Fibroblast of lung (primary cell): ENCODE results near the gene HERC3. TPM values are rescaled to one million over a fixed set of nuclear protein-coding genes. Genes with fewer than 3 reads are reported as not detected.

Experiments used
- DNase-seq, 2 donors: peaks; one replicate each; pipeline versions ENCODE4 v3.0.0 to v3.0.0-alpha.2; 2010; ENCODE audit warnings: low read depth in 2 of 2
- H2AFZ ChIP-seq: 2 replicates; pipeline ENCODE4 v1.5.1; 2012; ENCODE audit warnings: low read length, control low read depth, inconsistent platforms
- H3K27ac ChIP-seq: 2 replicates; pipeline ENCODE4 v1.5.1; 2011; ENCODE audit warnings: low read length, control low read depth; ENCODE audit not compliant: insufficient read depth
- H3K27me3 ChIP-seq: 2 replicates; pipeline ENCODE4 v1.5.1; 2011; ENCODE audit warnings: mild to moderate bottlenecking, low read length; ENCODE audit not compliant: control insufficient read depth, insufficient read depth
- H3K36me3 ChIP-seq: 2 replicates; pipeline ENCODE4 v1.5.1; 2011; ENCODE audit warnings: low read length; ENCODE audit not compliant: control insufficient read depth, insufficient read depth
- H3K4me1 ChIP-seq: 2 replicates; pipeline ENCODE4 v1.5.1; 2011; ENCODE audit warnings: low read length; ENCODE audit not compliant: control insufficient read depth, insufficient read depth; ENCODE audit errors: extremely low read depth
- H3K4me2 ChIP-seq: 2 replicates; pipeline ENCODE4 v1.5.1; 2011; ENCODE audit warnings: low read length, control low read depth; ENCODE audit not compliant: insufficient read depth; ENCODE audit errors: extremely low read depth
- H3K4me3 ChIP-seq, 4 experiments: fragments of 200-600 bp in 1 of 4; sonication (generic) in 1 of 4; replicated peaks in 1 of 4; 2 replicates each; pipeline ENCODE4 v1.5.1; 2011 to 2016; ENCODE audit warnings: low read length in 4 of 4, low read depth in 3 of 4, mild to moderate bottlenecking in 3 of 4, control low read depth in 2 of 4, inconsistent platforms in 1 of 4, mixed read lengths in 1 of 4; ENCODE audit not compliant: insufficient read depth in 1 of 4; ENCODE audit errors: control extremely low read depth in 1 of 4
- H3K79me2 ChIP-seq: 2 replicates; pipeline ENCODE4 v1.5.1; 2012; ENCODE audit warnings: mild to moderate bottlenecking, low read length, inconsistent platforms; ENCODE audit not compliant: control insufficient read depth, insufficient read depth
- H3K9ac ChIP-seq: 2 replicates; pipeline ENCODE4 v1.5.1; 2011; ENCODE audit warnings: mild to moderate bottlenecking, low read length, control low read depth; ENCODE audit not compliant: insufficient read depth
- H3K9me3 ChIP-seq: 2 replicates; pipeline ENCODE4 v1.5.1; 2012; ENCODE audit warnings: low read depth, low read length; ENCODE audit not compliant: control insufficient read depth, insufficient read depth
- H4K20me1 ChIP-seq: 2 replicates; pipeline ENCODE4 v1.5.1; 2011; ENCODE audit warnings: low read length; ENCODE audit not compliant: control insufficient read depth, insufficient read depth; ENCODE audit errors: extremely low read depth
- EZH2 ChIP-seq: IDR thresholded peaks from 2 replicates; pipeline ENCODE4 v1.5.1; 2012; ENCODE audit warnings: low read length, control low read depth, mild to moderate bottlenecking; ENCODE audit errors: missing control alignments
- polyA plus RNA-seq, 2 donors: library from polyadenylated mRNA; depleted of rRNA in 1 of 2; stranded (reverse) in 1 of 2; unstranded in 1 of 2; fragments of >200 nt; gene quantifications; 2 replicates each; pipeline ENCODE4 v1.2.1, GENCODE V29; 2011 to 2012; ENCODE audit warnings: missing spikeins in 1 of 2
- total RNA-seq: library from RNA; depleted of rRNA; stranded (reverse); fragments of >200 nt; gene quantifications from 2 replicates; pipeline ENCODE4 v1.2.1, GENCODE V29; 2014
- TF ChIP-seq, protein P1 (sequence below), 2 donors: IDR thresholded peaks in 1 of 2; conservative IDR thresholded peaks in 1 of 2; 1 replicate in 1 of 2; 2 replicates in 1 of 2; pipeline ENCODE4 v1.5.1; 2011 to 2012; ENCODE audit warnings: low read length in 2 of 2, control low read depth in 1 of 2, inconsistent platforms in 1 of 2, low read depth in 1 of 2, mild to moderate bottlenecking in 1 of 2

HERC3 gene
- total and polyA plus RNA-seq, 2 donors (not counting 1 experiment from before 2014, with no cell fraction given), result 24.5 to 27.6 TPM

DNA sequence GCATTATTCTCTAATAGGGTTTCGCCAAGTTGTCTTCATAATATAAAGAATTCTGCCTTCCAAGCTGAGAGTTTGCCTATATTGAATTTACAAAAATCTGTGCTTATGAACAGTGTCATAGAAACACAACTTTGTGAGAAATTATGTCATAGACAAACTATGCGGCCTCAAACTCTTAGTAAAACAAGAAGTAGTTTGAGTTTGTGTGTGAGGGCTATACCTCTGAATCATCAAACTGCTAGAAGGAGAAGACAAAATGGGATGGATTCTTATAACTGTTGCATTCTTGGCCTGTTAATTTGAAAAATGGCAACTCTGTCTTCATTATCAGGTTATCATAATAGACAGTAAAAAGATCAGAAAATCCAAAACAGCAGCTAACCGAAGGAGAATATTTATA, 151.4 kb downstream of the HERC3 start:
- H3K36me3 ChIP-seq, result peaks cover 3% of the 10 kb centered on the region
- no peaks in the 10 kb centered on the region for H3K79me2 ChIP-seq
- no peak overlapping the region for H3K9ac ChIP-seq
- H3K4me3 ChIP-seq, result no peak overlapping the region
- no peaks in the 10 kb centered on the region for H3K27me3 ChIP-seq
- no peak overlapping the region for H3K4me2 ChIP-seq
- H2AFZ ChIP-seq, result no peak overlapping the region
- H4K20me1 ChIP-seq, result no peaks in the 10 kb centered on the region
- H3K9me3 ChIP-seq, result no peaks in the 10 kb centered on the region
- DNase-seq, result peak; percentile 65 to 95
- TF ChIP-seq, protein P1, sequence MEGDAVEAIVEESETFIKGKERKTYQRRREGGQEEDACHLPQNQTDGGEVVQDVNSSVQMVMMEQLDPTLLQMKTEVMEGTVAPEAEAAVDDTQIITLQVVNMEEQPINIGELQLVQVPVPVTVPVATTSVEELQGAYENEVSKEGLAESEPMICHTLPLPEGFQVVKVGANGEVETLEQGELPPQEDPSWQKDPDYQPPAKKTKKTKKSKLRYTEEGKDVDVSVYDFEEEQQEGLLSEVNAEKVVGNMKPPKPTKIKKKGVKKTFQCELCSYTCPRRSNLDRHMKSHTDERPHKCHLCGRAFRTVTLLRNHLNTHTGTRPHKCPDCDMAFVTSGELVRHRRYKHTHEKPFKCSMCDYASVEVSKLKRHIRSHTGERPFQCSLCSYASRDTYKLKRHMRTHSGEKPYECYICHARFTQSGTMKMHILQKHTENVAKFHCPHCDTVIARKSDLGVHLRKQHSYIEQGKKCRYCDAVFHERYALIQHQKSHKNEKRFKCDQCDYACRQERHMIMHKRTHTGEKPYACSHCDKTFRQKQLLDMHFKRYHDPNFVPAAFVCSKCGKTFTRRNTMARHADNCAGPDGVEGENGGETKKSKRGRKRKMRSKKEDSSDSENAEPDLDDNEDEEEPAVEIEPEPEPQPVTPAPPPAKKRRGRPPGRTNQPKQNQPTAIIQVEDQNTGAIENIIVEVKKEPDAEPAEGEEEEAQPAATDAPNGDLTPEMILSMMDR (conservative IDR thresholded peaks at IDR 0.05 in 1 of 2, IDR thresholded peaks at IDR 0.05 in 1 of 2; ENCODE audit: low read depth in 1 of 2, low read length in 2 of 2), result no peak
- no peak for TF ChIP-seq EZH2
- H3K27ac ChIP-seq, result peak overlapping the region; percentile 56
- no peaks in the 10 kb centered on the region for H3K4me1 ChIP-seq

DNA sequence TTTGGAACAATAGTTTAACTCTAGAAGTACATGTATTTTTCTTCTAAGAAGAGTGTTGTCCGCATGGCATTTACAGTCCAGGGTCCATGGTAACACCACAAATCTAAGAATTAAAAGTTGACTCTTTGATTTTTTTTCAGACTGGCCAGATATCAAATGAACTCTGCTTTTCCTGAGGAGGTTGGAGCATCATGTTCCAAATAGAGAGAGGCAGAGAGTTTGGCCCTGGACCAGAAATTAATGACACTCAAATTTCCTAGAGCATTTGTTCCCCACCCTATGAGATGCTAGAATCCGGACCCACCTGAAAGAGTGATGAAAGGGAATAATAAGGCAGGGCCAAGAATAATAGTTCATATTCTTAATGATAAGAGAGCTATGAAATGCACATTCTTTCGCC, 152.3 kb downstream of the HERC3 start:
- Histone ChIP-seq H3K9ac (no peak overlapping the region), H3K4me2 (no peak overlapping the region), H3K4me1 (no peaks in the 10 kb centered on the region), H4K20me1 (no peaks in the 10 kb centered on the region), H3K36me3 (peaks cover 3% of the 10 kb centered on the region), H2AFZ (no peak overlapping the region), H3K4me3 (no peak overlapping the region), H3K27ac (no peak overlapping the region), H3K9me3 (no peaks in the 10 kb centered on the region), H3K27me3 (no peaks in the 10 kb centered on the region), H3K79me2 (no peaks in the 10 kb centered on the region)
- TF ChIP-seq, protein P1 (conservative IDR thresholded peaks at IDR 0.05 in 1 of 2, IDR thresholded peaks at IDR 0.05 in 1 of 2; ENCODE audit: low read depth in 1 of 2, low read length in 2 of 2), result no peak
- TF ChIP-seq EZH2, result no peak
- DNase-seq, result no peak

DNA sequence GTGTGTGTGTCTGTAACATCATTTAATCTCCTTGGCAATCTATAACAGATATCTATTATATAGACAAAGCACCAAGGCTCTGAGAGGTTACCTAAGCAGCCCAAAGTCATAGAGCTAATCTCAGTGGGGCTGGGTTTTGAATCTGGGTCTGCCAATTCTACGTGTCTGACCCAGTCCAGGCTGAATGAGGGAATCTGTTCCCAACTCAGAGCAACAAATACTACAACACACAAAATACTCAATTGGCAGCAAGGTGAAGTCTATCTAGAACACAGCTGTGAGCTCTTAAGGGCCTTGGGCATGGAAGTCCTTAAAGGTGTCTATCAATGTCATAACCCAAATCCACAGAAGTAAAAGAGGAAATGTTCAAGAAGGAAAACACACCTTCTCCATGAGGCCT, 152.9 kb downstream of the HERC3 start:
- DNase-seq, result no peak

More for the DNA sequence above, 152.9 kb downstream of the HERC3 start:
- peaks cover 3% of the 10 kb centered on the region for H3K36me3 ChIP-seq
- no peak for TF ChIP-seq EZH2
- TF ChIP-seq, protein P1 (conservative IDR thresholded peaks at IDR 0.05 in 1 of 2, IDR thresholded peaks at IDR 0.05 in 1 of 2; ENCODE audit: low read depth in 1 of 2, low read length in 2 of 2), result no peak
- H3K4me3 ChIP-seq, result no peak overlapping the region
- no peaks in the 10 kb centered on the region for H4K20me1 ChIP-seq
- H3K79me2 ChIP-seq, result no peaks in the 10 kb centered on the region
- no peaks in the 10 kb centered on the region for H3K4me1 ChIP-seq
- H2AFZ ChIP-seq, result no peak overlapping the region
- H3K4me2 ChIP-seq, result no peak overlapping the region
- H3K9me3 ChIP-seq, result no peaks in the 10 kb centered on the region
- no peak overlapping the region for H3K27ac ChIP-seq
- no peaks in the 10 kb centered on the region for H3K27me3 ChIP-seq
- no peak overlapping the region for H3K9ac ChIP-seq
